Mesenchymal stem cell (in vitro differentiated cells and primary cell): ENCODE data around the gene PCBP4.
A peak's percentile ranks its signal among the peaks of the same experiment; 100 is the strongest.
"Not testable (repeated sequence)": the region's sequence is repeated elsewhere in the genome, so short reads cannot be mapped to it uniquely, and the experiment has no call there.

ENCODE experiments used
- DNase-seq: peaks from one replicate; pipeline ENCODE4 v3.0.0-alpha.2; 2013
- H2AFZ ChIP-seq: one replicate; pipeline ENCODE4 v1.6.1; 2013; ENCODE audit warnings: low read depth, mild to moderate bottlenecking, control low read depth, inconsistent platforms, low read length, moderate library complexity
- H2AK5ac ChIP-seq: 2 replicates; pipeline ENCODE4 v1.6.1; 2013; ENCODE audit warnings: low read length, moderate library complexity, mild to moderate bottlenecking, inconsistent platforms; ENCODE audit not compliant: severe bottlenecking
- H2BK120ac ChIP-seq: one replicate; pipeline ENCODE4 v1.6.1; 2013; ENCODE audit warnings: low read depth, mild to moderate bottlenecking, inconsistent platforms, low read length, moderate library complexity
- H2BK12ac ChIP-seq, 2 experiments: one replicate each; pipeline ENCODE4 v1.6.1; 2013; ENCODE audit warnings: inconsistent platforms in 2 of 2, low read length in 2 of 2, mild to moderate bottlenecking in 2 of 2, moderate library complexity in 2 of 2, control low read depth in 1 of 2
- H2BK15ac ChIP-seq: one replicate; pipeline ENCODE4 v1.6.1; 2013; ENCODE audit warnings: mild to moderate bottlenecking, low read depth, inconsistent platforms; ENCODE audit not compliant: poor library complexity, severe bottlenecking
- H2BK5ac ChIP-seq: 2 replicates; pipeline ENCODE4 v1.6.1; 2013; ENCODE audit warnings: low read depth, mild to moderate bottlenecking, low read length, control low read depth, inconsistent platforms; ENCODE audit not compliant: poor library complexity, severe bottlenecking
- H3K14ac ChIP-seq, 2 experiments: one replicate each; pipeline ENCODE4 v1.6.1; 2013; ENCODE audit warnings: inconsistent platforms in 2 of 2, low read length in 2 of 2, control low read depth in 1 of 2, mild to moderate bottlenecking in 1 of 2, moderate library complexity in 1 of 2
- H3K18ac ChIP-seq, 2 experiments: one replicate each; pipeline ENCODE4 v1.6.1; 2013; ENCODE audit warnings: inconsistent platforms in 2 of 2, low read length in 2 of 2, control low read depth in 1 of 2, low read depth in 1 of 2, mild to moderate bottlenecking in 1 of 2
- H3K23ac ChIP-seq, 2 experiments: one replicate each; pipeline ENCODE4 v1.6.1; 2013; ENCODE audit warnings: inconsistent platforms in 2 of 2, low read length in 2 of 2, mild to moderate bottlenecking in 2 of 2, moderate library complexity in 2 of 2, control low read depth in 1 of 2
- H3K27ac ChIP-seq: 2 replicates; pipeline ENCODE4 v1.5.1; 2013; ENCODE audit warnings: mild to moderate bottlenecking, moderate library complexity, low read length, control low read depth, inconsistent platforms; ENCODE audit not compliant: poor library complexity, severe bottlenecking
- H3K27me3 ChIP-seq, 2 experiments: 2 replicates each; pipeline versions ENCODE4 v1.6.1 to v1.7.0; 2013; ENCODE audit warnings: low read length in 2 of 2, mild to moderate bottlenecking in 2 of 2, moderate library complexity in 2 of 2, control low read depth in 1 of 2, inconsistent platforms in 1 of 2; ENCODE audit not compliant: control insufficient read depth in 1 of 2, insufficient read depth in 1 of 2
- H3K36me3 ChIP-seq, 2 experiments: 2 replicates each; pipeline versions ENCODE4 v1.6.1 to v1.7.0; 2013; ENCODE audit warnings: low read length in 2 of 2, control low read depth in 1 of 2, inconsistent platforms in 1 of 2, low read depth in 1 of 2, mild to moderate bottlenecking in 1 of 2; ENCODE audit not compliant: insufficient read depth in 2 of 2, control insufficient read depth in 1 of 2
- H3K4ac ChIP-seq, 2 experiments: one replicate each; pipeline ENCODE4 v1.6.1; 2013; ENCODE audit warnings: inconsistent platforms in 2 of 2, low read length in 2 of 2, mild to moderate bottlenecking in 2 of 2, moderate library complexity in 2 of 2, control low read depth in 1 of 2, low read depth in 1 of 2
- H3K4me1 ChIP-seq: 2 replicates; pipeline ENCODE4 v1.6.1; 2013; ENCODE audit warnings: low read depth, low read length, control low read depth; ENCODE audit not compliant: control insufficient read depth, insufficient read depth
- H3K4me2 ChIP-seq: 2 replicates; pipeline ENCODE4 v1.6.1; 2013; ENCODE audit warnings: low read length, mild to moderate bottlenecking, inconsistent platforms; ENCODE audit not compliant: poor library complexity, severe bottlenecking
- H3K4me3 ChIP-seq, 2 experiments: 2 replicates each; pipeline versions ENCODE4 v1.5.1 to v1.7.0; 2013; ENCODE audit warnings: low read length in 2 of 2, mild to moderate bottlenecking in 2 of 2, control low read depth in 1 of 2, low read depth in 1 of 2; ENCODE audit not compliant: insufficient read depth in 1 of 2
- H3K79me1 ChIP-seq: replicated peaks from 2 replicates; pipeline ENCODE4 v1.6.1; 2013; ENCODE audit warnings: mild to moderate bottlenecking, control low read depth, low read length, inconsistent platforms; ENCODE audit not compliant: poor library complexity, severe bottlenecking
- H3K9ac ChIP-seq: 2 replicates; pipeline ENCODE4 v1.7.0; 2013; ENCODE audit warnings: mild to moderate bottlenecking, low read length, moderate library complexity
- H3K9me3 ChIP-seq: 2 replicates; pipeline ENCODE4 v1.7.0; 2013; ENCODE audit warnings: mild to moderate bottlenecking, low read length; ENCODE audit not compliant: control insufficient read depth
- H4K8ac ChIP-seq: one replicate; pipeline ENCODE4 v1.6.1; 2013; ENCODE audit warnings: inconsistent platforms, mild to moderate bottlenecking, low read length, moderate library complexity
- H4K91ac ChIP-seq: one replicate; pipeline ENCODE4 v1.6.1; 2013; ENCODE audit warnings: mild to moderate bottlenecking, low read length, inconsistent platforms
- WGBS: methylation state at CpG from one replicate; pipeline ENCODE4 v1.1.7; 2013; ENCODE audit warnings: mixed read lengths; 5-methylcytosine and 5-hydroxymethylcytosine counted together

PCBP4 gene

GRCh38 chr3:51994530-51994929 is 27.3 kb upstream of the PCBP4 start:
- Histone ChIP-seq H2BK12ac (no peak overlapping the region), H3K79me1 (peaks cover 10% of the 10 kb centered on the region), H3K18ac (no peak overlapping the region), H2AFZ (no peak overlapping the region), H3K27me3 (no peaks in the 10 kb centered on the region), H3K4ac (no peak overlapping the region), H3K4me3 (peak overlapping the region; percentile 43 to 98), H2BK15ac (no peak overlapping the region), H3K14ac (no peak overlapping the region), H2BK5ac (no peak overlapping the region), H3K27ac (no peak overlapping the region), H3K36me3 (peaks cover 39 to 45% of the 10 kb centered on the region in 2 experiments), H2BK120ac (no peak overlapping the region), H2AK5ac (peak overlapping the region; percentile 93), H3K9ac (peak overlapping the region; percentile 100), H3K23ac (no peak overlapping the region), H3K4me2 (peak overlapping the region; percentile 79), H3K4me1 (peaks cover 27% of the 10 kb centered on the region), H4K8ac (no peak overlapping the region), H3K9me3 (no peaks in the 10 kb centered on the region), H4K91ac (no peak overlapping the region)
- 67% methylated on average over 2 of the region's 2 CpGs for WGBS
- DNase-seq = no peak

GRCh38 chr3:51993657-51994056 is 26.4 kb upstream of the PCBP4 start:
- not testable (repeated sequence) for H3K4me3 ChIP-seq, H3K27me3 ChIP-seq, H3K18ac ChIP-seq, H2BK15ac ChIP-seq, H4K91ac ChIP-seq, H3K4me2 ChIP-seq, H2BK120ac ChIP-seq, H4K8ac ChIP-seq, H2BK5ac ChIP-seq, DNase-seq, H2BK12ac ChIP-seq, H2AK5ac ChIP-seq, H3K23ac ChIP-seq, H2AFZ ChIP-seq, H3K4ac ChIP-seq, H3K27ac ChIP-seq, H3K14ac ChIP-seq, H3K9me3 ChIP-seq
- Histone ChIP-seq H3K4me1 (peaks cover 29% of the 10 kb centered on the region), H3K79me1 (peaks cover 12% of the 10 kb centered on the region), H3K9ac (peak overlapping the region; percentile 100), H3K36me3 (peaks cover 39 to 54% of the 10 kb centered on the region in 2 experiments)
- WGBS = 97% methylated on average over 9 of the region's 13 CpGs

GRCh38 chr3:51992017-51992682 is 24.9 kb upstream of the PCBP4 start:
- Histone ChIP-seq H3K36me3 (peaks cover 39 to 55% of the 10 kb centered on the region in 2 experiments), H3K9ac (peak overlapping the region; percentile 53), H3K23ac (no peak overlapping the region), H3K27ac (peak overlapping the region; percentile 15), H3K18ac (no peak overlapping the region), H2AK5ac (no peak overlapping the region), H2BK120ac (no peak overlapping the region), H3K79me1 (peaks cover 12% of the 10 kb centered on the region), H2AFZ (no peak overlapping the region), H3K14ac (no peak overlapping the region), H3K4ac (peak overlapping the region in 1 of 2 experiments; percentile 30), H2BK15ac (no peak overlapping the region), H3K27me3 (no peaks in the 10 kb centered on the region), H2BK12ac (peak overlapping the region in 1 of 2 experiments; percentile 32), H3K9me3 (no peaks in the 10 kb centered on the region), H3K4me3 (no peak overlapping the region), H2BK5ac (no peak overlapping the region), H3K4me1 (peaks cover 27% of the 10 kb centered on the region), H3K4me2 (no peak overlapping the region), H4K91ac (no peak overlapping the region), H4K8ac (peak overlapping the region; percentile 45)
- no peak for DNase-seq
- 96% methylated on average over 3 of the region's 3 CpGs for WGBS

GRCh38 chr3:51990501-51990971 is 23.3 kb upstream of the PCBP4 start:
- WGBS = 95% methylated on average over 36 of the region's 38 CpGs
- H4K91ac ChIP-seq, H4K8ac ChIP-seq, H3K27me3 ChIP-seq, H2AK5ac ChIP-seq, H2BK5ac ChIP-seq, H3K9me3 ChIP-seq, H3K4me2 ChIP-seq, H2BK12ac ChIP-seq, H2AFZ ChIP-seq, H3K18ac ChIP-seq, H3K9ac ChIP-seq, H3K27ac ChIP-seq, H2BK120ac ChIP-seq, H3K23ac ChIP-seq, H2BK15ac ChIP-seq, H3K14ac ChIP-seq, H3K4ac ChIP-seq, H3K4me3 ChIP-seq, DNase-seq: not testable (repeated sequence)
- H3K36me3 ChIP-seq = peaks cover 39 to 65% of the 10 kb centered on the region in 2 experiments
- peaks cover 27% of the 10 kb centered on the region for H3K4me1 ChIP-seq
- H3K79me1 ChIP-seq = peaks cover 12% of the 10 kb centered on the region
